ENCODE data around the gene PRUNE2. TPM values are rescaled to one million over a fixed set of nuclear protein-coding genes. Genes with fewer than 3 reads are reported as not detected.

PRUNE2 gene
- total and polyA plus RNA-seq, 12 donors: 0.87 to 5.7 (median 1.6) TPM

- H3K9me3 ChIP-seq: no peaks in the 10 kb centered on the region
- H3K4me1 ChIP-seq: peaks cover 0 to 56% (median 14%) of the 10 kb centered on the region in 9 donors
- intact Hi-C loops (cut with DNase I): no loop called here
- 62 to 64% methylated on average over 3 of the region's 3 CpGs for WGBS, 2 donors
- TF ChIP-seq CTCF (IDR thresholded peaks at IDR 0.05): no peak
- ATAC-seq: no peak
- H3K4me3 ChIP-seq: no peak overlapping the region
- peak overlapping the region in 1 of 10 donors; percentile 81 for H3K27ac ChIP-seq
- DNase-seq: no peak
- no peaks in the 10 kb centered on the region for H3K36me3 ChIP-seq
- no peaks in the 10 kb centered on the region for H3K27me3 ChIP-seq
Observed at GRCh38 chr9:76620996-76621395, 284.9 kb downstream of the PRUNE2 start.

GRCh38 chr9:76620581-76620980 is 285.3 kb downstream of the PRUNE2 start:
- Histone ChIP-seq H3K27me3 (no peaks in the 10 kb centered on the region), H3K27ac (peak overlapping the region in 1 of 10 donors; percentile 81), H3K9me3 (no peaks in the 10 kb centered on the region), H3K4me3 (no peak overlapping the region), H3K4me1 (peaks cover 0 to 60% (median 14%) of the 10 kb centered on the region in 9 donors), H3K36me3 (no peaks in the 10 kb centered on the region)
- DNase-seq (no peak), ATAC-seq (no peak)
- 42 to 52% methylated on average over 3 of the region's 3 CpGs for WGBS, 2 donors
- TF ChIP-seq CTCF (IDR thresholded peaks at IDR 0.05): no peak
- intact Hi-C loops (cut with DNase I): no loop called here

- DNase-seq: no peak
- no peak for TF ChIP-seq CTCF (IDR thresholded peaks at IDR 0.05)
- H3K27me3 ChIP-seq: peaks cover 0 to 3% (median 0%) of the 10 kb centered on the region in 7 donors
- H3K27ac ChIP-seq: peak overlapping the region in 1 of 10 donors; percentile 81
- peak in 4 of 8 donors; percentile 43 to 56 (median 46) for ATAC-seq
- H3K36me3 ChIP-seq: no peaks in the 10 kb centered on the region
- intact Hi-C loops (cut with DNase I): no loop called here
- WGBS, 2 donors: 41 to 54% methylated on average over 2 of the region's 2 CpGs
- H3K4me1 ChIP-seq: peaks cover 0 to 69% (median 14%) of the 10 kb centered on the region in 9 donors
- H3K4me3 ChIP-seq: no peak overlapping the region
- no peaks in the 10 kb centered on the region for H3K9me3 ChIP-seq
Observed at GRCh38 chr9:76619640-76620039, 286.3 kb downstream of the PRUNE2 start.

GRCh38 chr9:76619197-76619596 is 286.7 kb downstream of the PRUNE2 start:
- Histone ChIP-seq H3K27me3 (peaks cover 0 to 3% (median 0%) of the 10 kb centered on the region in 7 donors), H3K4me1 (peaks cover 0 to 70% (median 14%) of the 10 kb centered on the region in 9 donors), H3K9me3 (no peaks in the 10 kb centered on the region), H3K27ac (peak overlapping the region in 3 of 10 donors; percentile 14 to 81 (median 23)), H3K36me3 (no peaks in the 10 kb centered on the region), H3K4me3 (no peak overlapping the region)
- ATAC-seq: peak in 2 of 8 donors; percentile 35 to 38
- DNase-seq: no peak
- intact Hi-C loops (cut with DNase I): no loop called here
- TF ChIP-seq CTCF (IDR thresholded peaks at IDR 0.05): no peak

Data from heart right ventricle (tissue), 16 donors.